ENCODE results near the gene IL33. TPM values are rescaled to one million over a fixed set of nuclear protein-coding genes. Genes with fewer than 3 reads are reported as not detected.

The IL33 gene
- total RNA-seq, 4 donors from 2014 or later: 2.2 to 25.1 (median 6.3) TPM

GRCh38 chr9:6270896-6271295 lies 55.3 kb downstream of the IL33 start:
- no peaks in the 10 kb centered on the region for H3K36me3 ChIP-seq
- intact Hi-C loops (cut with DNase I; ENCODE audit: low total_unique reads) (no loop called here), in situ Hi-C loops (cut with MboI; ENCODE audit: low pct_ligation_motif_present in 1 of 4, low pct_unique_long_range_greater_than_20kb in 1 of 4, low sequenced_read_pairs in 3 of 4) (no loop called here)
- TF ChIP-seq POLR2AphosphoS5 (IDR thresholded peaks at IDR 0.05): no peak
- 60 to 100% methylated on average over 1 of the region's 1 CpG for WGBS, 2 donors (ENCODE audit: low coverage in 1 of 2)
- peaks cover 0 to 13% (median 5%) of the 10 kb centered on the region in 4 donors for H3K4me1 ChIP-seq
- no peak for DNase-seq
- no peak overlapping the region for H3K27ac ChIP-seq
- no peaks in the 10 kb centered on the region for H3K27me3 ChIP-seq
- no peak overlapping the region for H3K4me3 ChIP-seq
- H3K9me3 ChIP-seq: no peaks in the 10 kb centered on the region

- peaks cover 0 to 13% (median 5%) of the 10 kb centered on the region in 4 donors for H3K4me1 ChIP-seq
- WGBS, 2 donors (ENCODE audit: low coverage in 1 of 2): 66 to 75% methylated on average over 1 to 3 of the region's 3 CpGs
- DNase-seq: no peak
- TF ChIP-seq POLR2A (IDR thresholded peaks at IDR 0.05): no peak
- TF ChIP-seq CTCF (IDR thresholded peaks at IDR 0.05): no peak
- TF ChIP-seq EP300 (IDR thresholded peaks at IDR 0.05; ENCODE audit: low read depth): no peak
- no peak for TF ChIP-seq POLR2AphosphoS5 (IDR thresholded peaks at IDR 0.05)
- no peaks in the 10 kb centered on the region for H3K27me3 ChIP-seq
- no peak overlapping the region for H3K4me3 ChIP-seq
- in situ Hi-C loops (cut with MboI; ENCODE audit: low pct_ligation_motif_present in 1 of 4, low pct_unique_long_range_greater_than_20kb in 1 of 4, low sequenced_read_pairs in 3 of 4) (no loop called here), intact Hi-C loops (cut with DNase I; ENCODE audit: low total_unique reads) (no loop called here)
- peak overlapping the region in 2 of 4 donors; percentile 42 to 54 for H3K27ac ChIP-seq
- H3K36me3 ChIP-seq: no peaks in the 10 kb centered on the region
- no peaks in the 10 kb centered on the region for H3K9me3 ChIP-seq
These were observed 56.1 kb downstream of the IL33 start for GRCh38 chr9:6271508-6272228.

GRCh38 chr9:6272229-6272598 lies 56.6 kb downstream of the IL33 start:
- Histone ChIP-seq H3K27me3 (no peaks in the 10 kb centered on the region), H3K27ac (peak overlapping the region in 2 of 4 donors; percentile 42 to 54), H3K4me1 (peaks cover 0 to 13% (median 5%) of the 10 kb centered on the region in 4 donors), H3K9me3 (no peaks in the 10 kb centered on the region), H3K4me3 (no peak overlapping the region), H3K36me3 (no peaks in the 10 kb centered on the region)
- DNase-seq: no peak
- intact Hi-C loops (cut with DNase I; ENCODE audit: low total_unique reads) (no loop called here), in situ Hi-C loops (cut with MboI; ENCODE audit: low pct_ligation_motif_present in 1 of 4, low pct_unique_long_range_greater_than_20kb in 1 of 4, low sequenced_read_pairs in 3 of 4) (no loop called here)
- no peak for TF ChIP-seq EP300 (IDR thresholded peaks at IDR 0.05; ENCODE audit: low read depth)
- TF ChIP-seq POLR2AphosphoS5 (IDR thresholded peaks at IDR 0.05): peak in 2 of 3 donors; percentile 43 to 54

- Histone ChIP-seq H3K27me3 (no peaks in the 10 kb centered on the region), H3K36me3 (no peaks in the 10 kb centered on the region), H3K27ac (no peak overlapping the region), H3K4me1 (peaks cover 0 to 5% (median 0%) of the 10 kb centered on the region in 4 donors), H3K9me3 (no peaks in the 10 kb centered on the region), H3K4me3 (no peak overlapping the region)
- TF ChIP-seq CTCF (IDR thresholded peaks at IDR 0.05) (no peak), EP300 (IDR thresholded peaks at IDR 0.05; ENCODE audit: low read depth) (no peak), POLR2A (IDR thresholded peaks at IDR 0.05) (no peak), POLR2AphosphoS5 (IDR thresholded peaks at IDR 0.05) (no peak)
- no peak for DNase-seq
- in situ Hi-C loops (cut with MboI; ENCODE audit: low pct_ligation_motif_present in 1 of 4, low pct_unique_long_range_greater_than_20kb in 1 of 4, low sequenced_read_pairs in 3 of 4): no loop called here
- intact Hi-C loops (cut with DNase I; ENCODE audit: low total_unique reads): no loop called here
- WGBS, 2 donors (ENCODE audit: low coverage in 1 of 2): 64 to 66% methylated on average over 3 of the region's 3 CpGs
These were observed 61.8 kb downstream of the IL33 start for GRCh38 chr9:6277417-6277816.

GRCh38 chr9:6301858-6302257 lies 86.3 kb downstream of the IL33 start:
- 15 to 23% methylated on average over 2 of the region's 2 CpGs for WGBS, 2 donors (ENCODE audit: low coverage in 1 of 2)
- Histone ChIP-seq H3K4me1 (no peaks in the 10 kb centered on the region), H3K4me3 (no peak overlapping the region), H3K27me3 (no peaks in the 10 kb centered on the region), H3K27ac (no peak overlapping the region), H3K36me3 (no peaks in the 10 kb centered on the region), H3K9me3 (no peaks in the 10 kb centered on the region)
- intact Hi-C loops (cut with DNase I; ENCODE audit: low total_unique reads) (no loop called here), in situ Hi-C loops (cut with MboI; ENCODE audit: low pct_ligation_motif_present in 1 of 4, low pct_unique_long_range_greater_than_20kb in 1 of 4, low sequenced_read_pairs in 3 of 4) (loop anchor here (10.0 to 25.0 kb wide), 5 partner anchors 107 to 415 kb away; partner anchors contain the start of gene MLANA (in 3 of the 4))
- no peak for DNase-seq
- TF ChIP-seq POLR2A (IDR thresholded peaks at IDR 0.05) (no peak), CTCF (IDR thresholded peaks at IDR 0.05) (no peak), EP300 (IDR thresholded peaks at IDR 0.05; ENCODE audit: low read depth) (no peak), POLR2AphosphoS5 (IDR thresholded peaks at IDR 0.05) (no peak)
